OCI-LY7 (cell line): ENCODE results near the gene SPEF1. TPM values are rescaled to one million over a fixed set of nuclear protein-coding genes. Genes with fewer than 3 reads are reported as not detected.

Experiments used
- BruUV-seq: library from RNA; stranded (reverse); fragments of 400-500 nt; replicated peaks from 2 replicates; lab custom pipeline; 2021; lab: Mats Ljungman, UMichigan
- CTCF ChIA-PET: fragments of 300-600 bp; sonication (Branson Sonifier 250); formaldehyde crosslinking; loops from one replicate; lab custom pipeline; 2022; ENCODE audit warnings: antibody characterized with exemption; ENCODE audit not compliant: unreplicated experiment; lab: Charles Lee
- POLR2A ChIA-PET: fragments of 300-600 bp; sonication (Branson Sonifier 250); formaldehyde crosslinking; loops from one replicate; lab custom pipeline; 2022; ENCODE audit warnings: antibody characterized with exemption; lab: Charles Lee
- DNase-seq: peaks from one replicate; pipeline ENCODE4 v3.0.0-alpha.2; 2015; ENCODE audit warnings: low spot score
- H2AFZ ChIP-seq: fragments of 200-600 bp; sonication (generic), shearing (Covaris generic); 2 replicates; pipeline ENCODE4 v1.6.1; 2014; ENCODE audit warnings: mild to moderate bottlenecking, antibody characterized with exemption, low read length, moderate library complexity
- H3K27ac ChIP-seq: fragments of 200-600 bp; sonication (generic); 2 replicates; pipeline ENCODE4 v1.5.1; 2014; ENCODE audit warnings: mixed run types, low read depth, mild to moderate bottlenecking, moderate library complexity, low read length, inconsistent platforms; ENCODE audit not compliant: poor library complexity, severe bottlenecking
- H3K36me3 ChIP-seq: fragments of 200-600 bp; sonication (generic); 2 replicates; pipeline ENCODE4 v1.6.1; 2014; ENCODE audit warnings: mild to moderate bottlenecking, antibody characterized with exemption, low read length, moderate library complexity, mixed read lengths; ENCODE audit not compliant: insufficient read depth
- H3K4me1 ChIP-seq: fragments of 200-600 bp; sonication (generic); 2 replicates; pipeline ENCODE4 v1.5.1; 2014; ENCODE audit warnings: mild to moderate bottlenecking, low read length; ENCODE audit not compliant: insufficient read depth, poor library complexity, severe bottlenecking
- H3K4me2 ChIP-seq: fragments of 200-600 bp; sonication (generic); 2 replicates; pipeline ENCODE4 v1.6.1; 2014; ENCODE audit warnings: mild to moderate bottlenecking, low read length
- H3K4me3 ChIP-seq: fragments of 200-600 bp; sonication (generic); 2 replicates; pipeline ENCODE4 v1.5.1; 2014; ENCODE audit warnings: mild to moderate bottlenecking, low read depth, low read length; ENCODE audit not compliant: poor library complexity, severe bottlenecking
- H3K79me2 ChIP-seq: fragments of 200-600 bp; sonication (generic); 2 replicates; pipeline ENCODE4 v1.6.1; 2016; ENCODE audit warnings: low read depth, mild to moderate bottlenecking, low read length, moderate library complexity, mixed read lengths; ENCODE audit not compliant: insufficient read depth
- H3K9me2 ChIP-seq: fragments of 200-600 bp; sonication (generic); 2 replicates; pipeline ENCODE4 v1.6.1; 2016; ENCODE audit warnings: mild to moderate bottlenecking, low read length, mixed read lengths; ENCODE audit not compliant: insufficient read depth
- H3K9me3 ChIP-seq: fragments of 200-600 bp; sonication (generic); 2 replicates; pipeline ENCODE4 v1.6.1; 2014; ENCODE audit warnings: mild to moderate bottlenecking, mixed run types, low read length, mixed read lengths
- H4K20me1 ChIP-seq: fragments of 200-600 bp; sonication (generic); 2 replicates; pipeline ENCODE4 v1.6.1; 2014; ENCODE audit warnings: mild to moderate bottlenecking, antibody characterized with exemption, low read length, moderate library complexity, mixed read lengths; ENCODE audit not compliant: insufficient read depth
- EZH2phosphoT487 ChIP-seq: fragments of 200-600 bp; sonication (generic); IDR thresholded peaks from 2 replicates; pipeline ENCODE4 v1.6.1; 2018; ENCODE audit warnings: low read depth, borderline replicate concordance, mild to moderate bottlenecking, mixed run types, antibody characterized with exemption, low read length, moderate library complexity, mixed read lengths
- intact Hi-C: fragments of 100-400 bp; cut with micrococcal nuclease; formaldehyde crosslinking; loops from one replicate; pipeline ENCODE4 v1.10.0; 2022; ENCODE audit not compliant: unreplicated experiment
- total RNA-seq, 2 experiments: library from RNA; depleted of rRNA in 1 of 2; stranded (reverse); fragments of >200 nt in 1 of 2; shearing (Covaris generic) in 1 of 2; gene quantifications; 2 replicates each; pipeline ENCODE4 v1.2.3, GENCODE V29; 2014 to 2022
- TF ChIP-seq, protein P1 (sequence below): fragments of 200-600 bp; sonication (generic); conservative IDR thresholded peaks from 2 replicates; pipeline ENCODE4 v1.5.1; 2014; ENCODE audit warnings: mild to moderate bottlenecking, antibody characterized with exemption, low read length, moderate library complexity, mixed read lengths

SPEF1 gene
- total RNA-seq, 2 experiments from 2014 or later: 0.09 to 0.27 TPM

DNA sequence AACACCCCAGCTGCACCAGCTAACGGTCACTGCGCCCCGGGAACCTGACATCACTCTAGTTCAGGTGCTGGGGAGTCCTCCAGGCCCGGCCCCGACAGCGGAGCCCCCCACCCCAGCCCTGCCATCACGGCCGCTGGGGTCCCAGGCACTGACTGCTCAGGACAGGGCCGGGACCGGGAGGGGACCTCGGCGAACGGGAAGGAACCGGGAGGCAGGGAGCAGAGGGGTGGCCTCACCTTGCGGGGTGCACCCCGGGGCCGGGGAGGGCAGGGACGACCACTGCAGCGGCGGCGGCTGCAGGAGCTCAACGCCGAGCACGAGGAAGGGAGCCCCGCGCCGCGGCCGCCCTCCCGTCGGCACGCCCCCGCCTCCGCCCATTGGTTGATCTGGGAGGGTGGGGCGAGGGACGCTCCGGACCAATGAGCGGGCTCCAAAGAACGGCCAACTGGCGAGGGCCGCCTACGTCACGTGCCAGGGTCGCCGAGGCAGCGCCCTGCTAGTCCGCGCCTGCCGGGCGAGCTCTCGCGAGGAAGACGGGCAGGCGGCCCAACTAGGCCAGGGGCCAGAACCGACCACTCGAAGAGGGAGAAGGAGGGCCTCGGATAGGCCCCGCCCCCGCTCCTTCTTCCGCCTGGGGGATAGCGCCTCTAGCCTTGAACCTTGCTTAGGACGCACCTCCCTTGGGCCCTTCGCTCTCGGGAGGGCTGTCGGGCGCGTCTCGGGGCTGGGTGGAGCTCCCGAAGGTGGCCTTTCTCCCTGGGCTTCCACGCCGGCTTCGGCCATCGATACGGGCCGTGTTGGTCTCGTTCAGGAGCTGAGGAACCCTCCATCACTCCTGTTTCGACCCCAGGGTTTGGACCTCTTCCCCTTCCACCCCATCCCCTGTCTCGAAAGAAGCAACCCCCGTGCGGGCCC is 13.6 kb downstream of the SPEF1 start, which contains the start of gene ADISSP:
Gene ADISSP, minus strand, starts transcription at position 327 of the 915 bp plus-strand sequence. CDS start 7,653 bp downstream, outside the sequence.
- Histone ChIP-seq H4K20me1 (no peaks in the 10 kb centered on the region), H3K9me3 (no peaks in the 10 kb centered on the region), H3K4me2 (peak within 1 kb of the TSS; percentile 97), H3K4me3 (peak within 1 kb of the TSS; percentile 84), H2AFZ (peak within 1 kb of the TSS; percentile 68; the same call in 1 of the 2 replicates), H3K36me3 (no peaks in the 10 kb centered on the region), H3K9me2 (no peaks in the 10 kb centered on the region), H3K27ac (peak within 1 kb of the TSS; percentile 66), H3K79me2 (peaks cover 9% of the 10 kb centered on the region; the same call in 1 of the 2 replicates), H3K4me1 (peaks cover 25% of the 10 kb centered on the region)
- ChIA-PET POLR2A (interaction anchor here (0.6 to 2.1 kb wide), 12 partner anchors 8 to 304 kb away, joined by 3 to 11 read pairs (median 4); partner anchors contain the start of genes AP5S1 and SPEF1), CTCF (interaction anchor here (0.6 to 2.5 kb wide), 5 partner anchors 13 to 57 kb away, joined by 3 to 16 read pairs (median 3); no protein-coding TSS in a partner anchor)
- intact Hi-C loops: loop anchor here (1.0 to 5.0 kb wide), 4 partner anchors 47 to 205 kb away; no protein-coding TSS in a partner anchor
- TF ChIP-seq EZH2phosphoT487: no peak
- TF ChIP-seq, protein P1, sequence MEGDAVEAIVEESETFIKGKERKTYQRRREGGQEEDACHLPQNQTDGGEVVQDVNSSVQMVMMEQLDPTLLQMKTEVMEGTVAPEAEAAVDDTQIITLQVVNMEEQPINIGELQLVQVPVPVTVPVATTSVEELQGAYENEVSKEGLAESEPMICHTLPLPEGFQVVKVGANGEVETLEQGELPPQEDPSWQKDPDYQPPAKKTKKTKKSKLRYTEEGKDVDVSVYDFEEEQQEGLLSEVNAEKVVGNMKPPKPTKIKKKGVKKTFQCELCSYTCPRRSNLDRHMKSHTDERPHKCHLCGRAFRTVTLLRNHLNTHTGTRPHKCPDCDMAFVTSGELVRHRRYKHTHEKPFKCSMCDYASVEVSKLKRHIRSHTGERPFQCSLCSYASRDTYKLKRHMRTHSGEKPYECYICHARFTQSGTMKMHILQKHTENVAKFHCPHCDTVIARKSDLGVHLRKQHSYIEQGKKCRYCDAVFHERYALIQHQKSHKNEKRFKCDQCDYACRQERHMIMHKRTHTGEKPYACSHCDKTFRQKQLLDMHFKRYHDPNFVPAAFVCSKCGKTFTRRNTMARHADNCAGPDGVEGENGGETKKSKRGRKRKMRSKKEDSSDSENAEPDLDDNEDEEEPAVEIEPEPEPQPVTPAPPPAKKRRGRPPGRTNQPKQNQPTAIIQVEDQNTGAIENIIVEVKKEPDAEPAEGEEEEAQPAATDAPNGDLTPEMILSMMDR: no peak
- no TSS peak for BruUV-seq
- DNase-seq: peak; percentile 99

DNA sequence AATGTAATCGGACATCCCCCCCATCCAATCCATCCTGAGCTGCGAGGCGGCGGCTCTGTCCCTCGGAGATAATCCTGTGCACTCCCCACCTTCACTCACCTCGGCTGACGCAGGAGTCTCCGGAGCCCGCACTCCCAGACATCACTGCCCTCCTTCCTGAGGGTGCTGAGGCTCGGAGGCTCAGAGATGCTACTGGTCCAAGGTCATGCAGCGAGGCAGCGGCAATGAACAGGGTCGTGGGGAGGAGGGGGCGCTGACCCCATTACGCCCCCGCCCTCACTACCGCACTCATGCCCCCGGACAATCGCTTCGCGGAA is 14.2 kb downstream of the SPEF1 start:
- Histone ChIP-seq H4K20me1 (no peaks in the 10 kb centered on the region), H3K9me3 (no peaks in the 10 kb centered on the region), H3K4me1 (peaks cover 25% of the 10 kb centered on the region), H3K4me3 (peak overlapping the region; percentile 84), H3K4me2 (peak overlapping the region; percentile 97), H2AFZ (peak overlapping the region; percentile 68; the same call in 1 of the 2 replicates), H3K79me2 (peaks cover 9% of the 10 kb centered on the region; the same call in 1 of the 2 replicates), H3K9me2 (no peaks in the 10 kb centered on the region), H3K36me3 (0 out of 2 replicates have a peak, but pooled peaks cover under 1% of the 10 kb centered on the region), H3K27ac (no peak overlapping the region)
- POLR2A ChIA-PET: interaction anchor here (0.8 to 2.1 kb wide), 8 partner anchors 8 to 305 kb away, joined by 3 to 11 read pairs (median 4); partner anchors contain the start of genes AP5S1 and SPEF1
- TSS peak; percentile 54 for BruUV-seq
- no peak for TF ChIP-seq EZH2phosphoT487
- TF ChIP-seq, protein P1: no peak
- intact Hi-C loops: loop anchor here (5.0 kb wide), 1 partner anchor 205 kb away; no protein-coding TSS in a partner anchor
- peak; percentile 26 for DNase-seq
- CTCF ChIA-PET: interaction anchor here (0.7 to 2.5 kb wide), 3 partner anchors 51 to 64 kb away, joined by 3 to 16 read pairs (median 3); no protein-coding TSS in a partner anchor
